B cell (primary cell): ENCODE results near the gene GSE1. TPM values are rescaled to one million over a fixed set of nuclear protein-coding genes. Genes with fewer than 3 reads are reported as not detected.

ENCODE experiments used
- ATAC-seq: fragments of 200-7000 bp; cut with Tn5 transposase; one replicate; pipeline ENCODE4 v1.10.0; 2021; ENCODE audit warnings: low read depth, mild to moderate bottlenecking, moderate number of reproducible peaks, moderate library complexity
- CTCF ChIA-PET: fragments of 350-600 bp; sonication (Branson Sonifier 250); formaldehyde crosslinking; loops from one replicate; lab custom pipeline; 2021; ENCODE audit warnings: antibody characterized with exemption, inconsistent platforms; lab: Charles Lee
- POLR2A ChIA-PET: fragments of 350-600 bp; sonication (Branson Sonifier 250); formaldehyde crosslinking; loops from one replicate; lab custom pipeline; 2021; ENCODE audit warnings: antibody characterized with exemption; lab: Charles Lee
- DNase-seq: peaks from one replicate; pipeline ENCODE4 v3.0.0; 2013
- H2AFZ ChIP-seq: 2 replicates; pipeline ENCODE4 v1.6.1; 2012; ENCODE audit warnings: mild to moderate bottlenecking, low read depth, low read length; ENCODE audit not compliant: insufficient read depth, poor library complexity, severe bottlenecking
- H3K27ac ChIP-seq, 2 donors: 1 replicate in 1 of 2; 2 replicates in 1 of 2; pipeline ENCODE4 v1.5.1; 2012 to 2013; ENCODE audit warnings: low read length in 2 of 2, mild to moderate bottlenecking in 2 of 2, moderate library complexity in 1 of 2
- H3K27me3 ChIP-seq, 4 experiments: fragments of 200-600 bp in 1 of 4; sonication (generic) in 1 of 4; replicated peaks in 1 of 4; 1 replicate in 2 of 4; 2 replicates in 2 of 4; pipeline versions ENCODE4 v1.6.1 to v1.7.0; 2013 to 2016; ENCODE audit warnings: low read length in 3 of 4, mild to moderate bottlenecking in 2 of 4, mixed read lengths in 1 of 4, moderate library complexity in 1 of 4; ENCODE audit not compliant: insufficient read depth in 4 of 4, control insufficient read depth in 3 of 4; ENCODE audit errors: control extremely low read depth in 1 of 4
- H3K36me3 ChIP-seq, 2 experiments: replicated peaks in 1 of 2; 1 replicate in 1 of 2; 2 replicates in 1 of 2; pipeline versions ENCODE4 v1.6.1 to v1.7.1; 2013; ENCODE audit warnings: low read length in 1 of 2; ENCODE audit not compliant: insufficient read depth in 2 of 2, control insufficient read depth in 1 of 2; ENCODE audit errors: control extremely low read depth in 1 of 2, extremely low read depth in 1 of 2
- H3K4me1 ChIP-seq, 2 donors: fragments of 200-600 bp in 1 of 2; sonication (generic) in 1 of 2; 1 replicate in 1 of 2; 2 replicates in 1 of 2; pipeline versions ENCODE4 v1.5.1 to v1.6.1; 2013 to 2017; ENCODE audit warnings: low read length in 2 of 2; ENCODE audit not compliant: control insufficient read depth in 2 of 2, insufficient read depth in 2 of 2
- H3K4me2 ChIP-seq: replicated peaks from 2 replicates; pipeline ENCODE3; 2012; ENCODE audit warnings: mild to moderate bottlenecking, low read depth, low read length; ENCODE audit not compliant: poor library complexity, severe bottlenecking
- H3K4me3 ChIP-seq, 5 experiments: fragments of 200-600 bp in 1 of 5; sonication (generic) in 1 of 5; 1 replicate in 3 of 5; 2 replicates in 2 of 5; pipeline versions ENCODE4 v1.5.1 to v1.7.0; 2011 to 2016; ENCODE audit warnings: low read length in 4 of 5, mild to moderate bottlenecking in 4 of 5, low read depth in 2 of 5, control low read depth in 1 of 5, moderate library complexity in 1 of 5; ENCODE audit not compliant: insufficient read depth in 1 of 5; ENCODE audit errors: control extremely low read depth in 1 of 5, extremely low read depth in 1 of 5
- H3K79me2 ChIP-seq: fragments of 200-600 bp; sonication (generic); one replicate; pipeline ENCODE4 v1.6.0; 2016; ENCODE audit warnings: low read length; ENCODE audit not compliant: control insufficient read depth, insufficient read depth
- H3K9ac ChIP-seq: fragments of 200-600 bp; sonication (generic); 2 replicates; pipeline ENCODE4 v1.6.1; 2017; ENCODE audit warnings: mild to moderate bottlenecking, low read length, moderate library complexity
- H3K9me3 ChIP-seq, 3 donors: one replicate each; pipeline versions ENCODE4 v1.6.1 to v1.7.1; 2013; ENCODE audit warnings: low read length in 2 of 3; ENCODE audit not compliant: control insufficient read depth in 2 of 3, insufficient read depth in 1 of 3; ENCODE audit errors: control extremely low read depth in 1 of 3
- H4K20me1 ChIP-seq: 2 replicates; pipeline ENCODE4 v1.6.0; 2012; ENCODE audit warnings: mild to moderate bottlenecking, low read length; ENCODE audit not compliant: insufficient read depth, control insufficient read depth, poor library complexity, severe bottlenecking
- H3K27ac Mint-ChIP-seq: one replicate; pipeline ENCODE4 v1.8.0; 2021; ENCODE audit warnings: mixed read lengths
- H3K27me3 Mint-ChIP-seq: one replicate; pipeline ENCODE4 v1.8.0; 2021; ENCODE audit warnings: mixed read lengths
- H3K4me1 Mint-ChIP-seq: one replicate; pipeline ENCODE4 v1.8.0; 2021; ENCODE audit warnings: mixed read lengths
- H3K4me3 Mint-ChIP-seq: one replicate; pipeline ENCODE4 v1.8.0; 2021; ENCODE audit warnings: mixed read lengths
- H3K9me3 Mint-ChIP-seq: one replicate; pipeline ENCODE4 v1.8.0; 2022; ENCODE audit warnings: mixed read lengths; ENCODE audit not compliant: insufficient read depth
- CTCF ChIP-seq: fragments of 200-600 bp; IDR thresholded peaks from one replicate; pipeline ENCODE4 v1.8.0; 2022; ENCODE audit warnings: antibody characterized with exemption, mild to moderate bottlenecking
- EZH2 ChIP-seq: IDR thresholded peaks from 2 replicates; pipeline ENCODE4 v1.6.1; 2012; ENCODE audit warnings: borderline replicate concordance, low read depth, mild to moderate bottlenecking, moderate library complexity, low read length; ENCODE audit not compliant: insufficient read depth, poor library complexity, severe bottlenecking
- WGBS: methylation state at CpG from one replicate; pipeline ENCODE4 v1.1.5; 2013; ENCODE audit warnings: missing lambda C conversion rate; ENCODE audit not compliant: insufficient coverage; 5-methylcytosine and 5-hydroxymethylcytosine counted together
- intact Hi-C: fragments of 100-400 bp; cut with micrococcal nuclease; formaldehyde crosslinking; loops from one replicate; pipeline ENCODE4 v1.10.0; 2022
- polyA plus RNA-seq: library from polyadenylated mRNA; depleted of rRNA; stranded (reverse); fragments of >200 nt; gene quantifications from 2 replicates; pipeline ENCODE4 v1.2.3, GENCODE V29; 2012
- total RNA-seq, 2 donors: library from RNA; stranded (reverse); fragments of 120-200 nt in 1 of 2; gene quantifications; 1 replicate in 1 of 2; 2 replicates in 1 of 2; pipeline versions ENCODE4 v1.2.3 to v1.2.4, GENCODE V29; 2013 to 2022

Gene GSE1
- total and polyA plus RNA-seq, 2 donors (not counting 1 experiment from before 2014, with no cell fraction given), result 57.3 to 76.1 TPM

GRCh38 chr16:85689285-85689949 is 76.3 kb downstream of the GSE1 start:
- DNase-seq (no peak), ATAC-seq (no peak)
- Histone ChIP-seq H2AFZ (peak overlapping the region; percentile 50), H4K20me1 (no peaks in the 10 kb centered on the region), H3K79me2 (peaks cover 19% of the 10 kb centered on the region), H3K27me3 (peaks cover 0 to 13% (median 5%) of the 10 kb centered on the region in 4 experiments), H3K4me2 (peak overlapping the region; percentile 97), H3K4me3 (peak overlapping the region in 4 of 5 experiments; percentile 11 to 52 (median 38)), H3K4me1 (peaks cover 15 to 29% of the 10 kb centered on the region in 2 donors), H3K27ac (no peak overlapping the region), H3K9me3 (no peaks in the 10 kb centered on the region), H3K9ac (peak overlapping the region; percentile 9), H3K36me3 (no peaks in the 10 kb centered on the region)
- WGBS, result 95% methylated on average over 11 of the region's 27 CpGs
- Mint-ChIP-seq H3K4me1 (peaks cover 17% of the 10 kb centered on the region), H3K4me3 (peak overlapping the region; percentile 81), H3K27ac (no peak overlapping the region), H3K9me3 (no peaks in the 10 kb centered on the region), H3K27me3 (peaks cover 3% of the 10 kb centered on the region)
- CTCF ChIA-PET, result interaction anchor here (0.9 to 4.2 kb wide), 4 partner anchors 30 to 327 kb away, joined by 3 to 14 read pairs (median 4); no protein-coding TSS in a partner anchor
- POLR2A ChIA-PET, result interaction anchor here (0.6 to 1.5 kb wide), 2 partner anchors 16 to 43 kb away, joined by 3 to 10 read pairs; no protein-coding TSS in a partner anchor
- TF ChIP-seq EZH2 (no peak), CTCF (no peak)
- intact Hi-C loops, result loop anchor here (1.0 to 5.0 kb wide), 4 partner anchors 48 to 110 kb away; partner anchors contain the start of genes COX4I1 and EMC8

- no peak for DNase-seq
- Histone ChIP-seq H3K79me2 (peaks cover 19% of the 10 kb centered on the region), H3K4me1 (peaks cover 15 to 29% of the 10 kb centered on the region in 2 donors), H4K20me1 (no peaks in the 10 kb centered on the region), H3K27ac (no peak overlapping the region), H3K36me3 (no peaks in the 10 kb centered on the region), H3K27me3 (peaks cover 0 to 13% (median 5%) of the 10 kb centered on the region in 4 experiments), H3K9me3 (no peaks in the 10 kb centered on the region), H2AFZ (no peak overlapping the region), H3K4me3 (no peak overlapping the region), H3K4me2 (no peak overlapping the region), H3K9ac (no peak overlapping the region)
- POLR2A ChIA-PET, result interaction anchor here (1.5 kb wide), 1 partner anchor 42 kb away, joined by 3 read pairs; no protein-coding TSS in a partner anchor
- no peak overlapping the region for H3K27ac Mint-ChIP-seq
- H3K9me3 Mint-ChIP-seq, result no peaks in the 10 kb centered on the region
- H3K27me3 Mint-ChIP-seq, result peaks cover 3% of the 10 kb centered on the region
- no peak for ATAC-seq
- H3K4me3 Mint-ChIP-seq, result no peak overlapping the region
- peaks cover 15% of the 10 kb centered on the region for H3K4me1 Mint-ChIP-seq
- CTCF ChIA-PET, result interaction anchor here (0.9 to 4.2 kb wide), 4 partner anchors 31 to 326 kb away, joined by 3 to 14 read pairs (median 4); no protein-coding TSS in a partner anchor
- 92% methylated on average over 6 of the region's 9 CpGs for whole genome bisulfite sequencing
- intact Hi-C loops, result loop anchor here (1.0 to 5.0 kb wide), 4 partner anchors 47 to 109 kb away; partner anchors contain the start of genes COX4I1 and EMC8
- no peak for TF ChIP-seq CTCF
- no peak for TF ChIP-seq EZH2
Observed at GRCh38 chr16:85689950-85690320, 76.8 kb downstream of the GSE1 start.
